Measurements from ENCODE around the gene ADIPOR2.
"Not testable (repeated sequence)": the region's sequence is repeated elsewhere in the genome, so short reads cannot be mapped to it uniquely, and the experiment has no call there.

Gene ADIPOR2

DNA sequence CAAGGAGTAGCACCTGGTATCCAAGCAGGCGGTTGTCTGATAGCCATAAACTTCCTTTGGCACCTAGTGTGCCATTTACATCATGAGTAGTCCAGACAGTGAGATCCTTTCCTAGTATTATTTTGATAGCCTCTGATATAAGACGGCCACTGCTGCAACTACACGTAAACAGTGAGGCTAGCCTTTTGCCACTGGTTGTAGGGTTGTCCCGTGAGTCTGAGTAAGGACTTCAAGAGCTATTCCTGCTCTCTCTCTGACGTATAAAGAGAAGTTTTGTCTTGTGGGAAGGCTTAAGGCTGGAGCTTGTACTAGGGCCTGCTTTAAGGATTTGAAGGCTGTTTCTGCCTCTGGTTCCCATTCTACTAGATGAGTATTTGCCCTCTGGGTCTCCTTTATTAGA lies 21.4 kb downstream of the ADIPOR2 start:
- H3K4me1 ChIP-seq (ENCODE audit: insufficient read depth, poor library complexity, severe bottlenecking) = peaks cover 12% of the 10 kb centered on the region
- not testable (repeated sequence) for H3K27ac ChIP-seq (ENCODE audit: poor library complexity, severe bottlenecking); H3K4me3 ChIP-seq (ENCODE audit: severe bottlenecking); H3K9me3 ChIP-seq (ENCODE audit: severe bottlenecking); H3K27me3 ChIP-seq (ENCODE audit: insufficient read depth, poor library complexity, severe bottlenecking); DNase-seq (ENCODE audit: low spot score); ATAC-seq (ENCODE audit: low read depth)
- peaks cover 12% of the 10 kb centered on the region for H3K36me3 ChIP-seq (ENCODE audit: low read depth)

DNA sequence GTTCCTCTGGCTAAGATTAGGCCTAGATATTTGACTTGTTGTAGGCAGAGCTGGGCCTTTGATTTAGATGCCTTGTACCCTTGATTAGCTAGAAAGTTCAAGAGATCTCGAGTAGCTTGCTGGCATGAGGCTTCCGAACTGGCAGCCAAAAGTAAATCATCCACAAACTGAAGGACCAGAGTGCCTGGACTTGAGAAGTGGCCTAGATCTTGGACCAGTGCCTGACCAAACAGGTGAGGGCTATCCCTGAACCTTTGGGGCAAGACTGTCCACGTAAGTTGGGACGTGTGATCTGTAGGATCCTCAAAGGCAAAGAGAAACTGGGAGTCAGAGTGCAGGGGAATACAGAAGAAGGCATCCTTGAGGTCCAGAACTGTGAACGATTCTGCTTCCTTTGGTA lies 22.0 kb downstream of the ADIPOR2 start:
- not testable (repeated sequence) for H3K9me3 ChIP-seq (ENCODE audit: severe bottlenecking)

DNA sequence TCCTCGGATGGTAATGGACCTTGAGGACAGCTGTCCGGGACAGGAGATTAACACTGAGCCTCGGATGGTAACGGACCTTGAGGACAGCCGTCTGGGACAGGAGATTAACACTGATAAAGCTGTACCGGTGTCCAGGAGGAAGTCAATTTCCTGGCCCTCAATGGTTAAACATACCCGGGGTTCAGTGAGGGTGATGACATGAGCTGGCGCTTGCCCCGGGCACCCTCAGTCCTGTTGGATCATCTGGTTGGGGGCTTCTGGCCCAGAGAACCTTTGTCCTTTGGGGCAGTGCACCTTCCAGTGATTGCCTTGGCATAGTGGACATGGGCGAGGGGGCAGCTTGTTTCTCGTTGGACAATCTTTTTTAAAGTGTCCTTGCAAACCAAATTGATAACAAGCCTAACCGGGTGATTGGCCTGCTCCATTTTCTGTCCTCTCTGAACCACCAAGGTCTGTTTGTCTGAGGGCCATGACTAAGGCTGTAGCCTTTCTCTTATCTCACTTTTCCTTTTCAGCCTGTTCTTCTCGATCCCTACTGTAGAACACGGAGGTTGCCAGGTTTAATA lies 23.0 kb downstream of the ADIPOR2 start:
- H3K4me3 ChIP-seq (ENCODE audit: severe bottlenecking); H3K36me3 ChIP-seq (ENCODE audit: low read depth); DNase-seq (ENCODE audit: low spot score); H3K27me3 ChIP-seq (ENCODE audit: insufficient read depth, poor library complexity, severe bottlenecking); ATAC-seq (ENCODE audit: low read depth); H3K9me3 ChIP-seq (ENCODE audit: severe bottlenecking); H3K27ac ChIP-seq (ENCODE audit: poor library complexity, severe bottlenecking): not testable (repeated sequence)
- H3K4me1 ChIP-seq (ENCODE audit: insufficient read depth, poor library complexity, severe bottlenecking) = peaks cover 12% of the 10 kb centered on the region

More for the DNA sequence above, 22.0 kb downstream of the ADIPOR2 start:
- H3K4me3 ChIP-seq (ENCODE audit: severe bottlenecking); DNase-seq (ENCODE audit: low spot score); ATAC-seq (ENCODE audit: low read depth); H3K27ac ChIP-seq (ENCODE audit: poor library complexity, severe bottlenecking); H3K27me3 ChIP-seq (ENCODE audit: insufficient read depth, poor library complexity, severe bottlenecking); H3K36me3 ChIP-seq (ENCODE audit: low read depth): not testable (repeated sequence)
- H3K4me1 ChIP-seq (ENCODE audit: insufficient read depth, poor library complexity, severe bottlenecking) = peaks cover 12% of the 10 kb centered on the region

DNA sequence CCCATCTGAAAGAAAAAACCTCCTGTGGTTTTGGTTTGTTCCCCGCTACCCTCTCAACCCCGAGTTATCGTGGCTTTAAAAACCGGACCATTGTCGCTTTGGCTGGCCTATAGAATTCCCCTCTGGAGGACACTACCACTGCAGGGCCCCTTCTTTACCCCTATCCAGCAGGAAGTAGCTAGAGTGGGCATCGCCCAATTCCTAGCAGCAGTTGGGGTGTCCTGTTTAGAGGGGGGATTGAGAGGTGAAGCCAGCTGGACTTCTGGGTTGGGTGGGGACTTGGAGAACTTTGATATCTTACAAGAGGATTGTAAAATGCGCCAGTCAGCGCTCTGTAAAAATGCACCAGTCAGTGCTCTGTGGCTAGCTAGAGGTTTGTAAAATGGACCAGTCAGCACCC lies 24.6 kb downstream of the ADIPOR2 start:
- H3K9me3 ChIP-seq (ENCODE audit: severe bottlenecking); H3K36me3 ChIP-seq (ENCODE audit: low read depth): not testable (repeated sequence)

DNA sequence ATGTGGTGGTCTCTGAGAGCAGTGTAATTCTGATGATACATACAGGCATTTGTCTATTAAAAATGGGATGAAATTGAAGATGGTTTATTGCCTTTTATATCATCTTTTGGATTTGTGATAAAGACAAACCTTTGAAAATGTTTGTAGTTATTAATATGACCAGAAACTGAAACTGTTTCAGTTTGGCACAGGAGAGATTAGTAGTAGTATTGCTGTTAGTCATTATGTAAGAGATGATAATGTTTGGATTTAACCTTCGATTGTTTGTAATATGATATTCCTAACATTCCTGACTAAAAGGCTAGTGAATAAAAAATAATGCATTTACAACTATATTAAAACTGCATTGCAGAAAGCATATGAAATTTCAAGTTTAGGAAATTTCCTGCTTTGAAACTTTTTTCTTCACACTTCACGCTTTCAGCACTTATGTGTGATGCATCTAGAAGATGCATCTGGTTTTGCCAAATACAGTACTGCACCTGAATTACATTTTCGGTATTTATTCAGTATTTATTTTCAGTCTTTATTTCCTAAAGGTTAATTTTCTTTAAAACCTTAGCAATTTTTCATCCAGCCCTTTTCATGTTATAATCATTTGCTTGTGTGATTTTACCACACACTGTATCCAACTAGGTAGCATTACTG lies 25.5 kb downstream of the ADIPOR2 start:
- no peak for DNase-seq (ENCODE audit: low spot score)
- H3K36me3 ChIP-seq (ENCODE audit: low read depth) = no peaks in the 10 kb centered on the region; the same call in none of the 2 replicates
- peaks cover 12% of the 10 kb centered on the region for H3K4me1 ChIP-seq (ENCODE audit: insufficient read depth, poor library complexity, severe bottlenecking)
- no peak overlapping the region for H3K27ac ChIP-seq (ENCODE audit: poor library complexity, severe bottlenecking)
- H3K4me3 ChIP-seq (ENCODE audit: severe bottlenecking) = no peak overlapping the region
- TF ChIP-seq, protein P1, sequence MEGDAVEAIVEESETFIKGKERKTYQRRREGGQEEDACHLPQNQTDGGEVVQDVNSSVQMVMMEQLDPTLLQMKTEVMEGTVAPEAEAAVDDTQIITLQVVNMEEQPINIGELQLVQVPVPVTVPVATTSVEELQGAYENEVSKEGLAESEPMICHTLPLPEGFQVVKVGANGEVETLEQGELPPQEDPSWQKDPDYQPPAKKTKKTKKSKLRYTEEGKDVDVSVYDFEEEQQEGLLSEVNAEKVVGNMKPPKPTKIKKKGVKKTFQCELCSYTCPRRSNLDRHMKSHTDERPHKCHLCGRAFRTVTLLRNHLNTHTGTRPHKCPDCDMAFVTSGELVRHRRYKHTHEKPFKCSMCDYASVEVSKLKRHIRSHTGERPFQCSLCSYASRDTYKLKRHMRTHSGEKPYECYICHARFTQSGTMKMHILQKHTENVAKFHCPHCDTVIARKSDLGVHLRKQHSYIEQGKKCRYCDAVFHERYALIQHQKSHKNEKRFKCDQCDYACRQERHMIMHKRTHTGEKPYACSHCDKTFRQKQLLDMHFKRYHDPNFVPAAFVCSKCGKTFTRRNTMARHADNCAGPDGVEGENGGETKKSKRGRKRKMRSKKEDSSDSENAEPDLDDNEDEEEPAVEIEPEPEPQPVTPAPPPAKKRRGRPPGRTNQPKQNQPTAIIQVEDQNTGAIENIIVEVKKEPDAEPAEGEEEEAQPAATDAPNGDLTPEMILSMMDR (IDR thresholded peaks at IDR 0.05; ENCODE audit: poor library complexity, severe bottlenecking) = no peak
- ATAC-seq (ENCODE audit: low read depth) = peak; percentile 44; the same call in 1 of the 3 replicates
- H3K9me3 ChIP-seq (ENCODE audit: severe bottlenecking) = no peaks in the 10 kb centered on the region
- no peaks in the 10 kb centered on the region for H3K27me3 ChIP-seq (ENCODE audit: insufficient read depth, poor library complexity, severe bottlenecking)

More for the DNA sequence above, 24.6 kb downstream of the ADIPOR2 start:
- H3K27ac ChIP-seq (ENCODE audit: poor library complexity, severe bottlenecking); ATAC-seq (ENCODE audit: low read depth); H3K27me3 ChIP-seq (ENCODE audit: insufficient read depth, poor library complexity, severe bottlenecking); DNase-seq (ENCODE audit: low spot score); H3K4me3 ChIP-seq (ENCODE audit: severe bottlenecking): not testable (repeated sequence)
- H3K4me1 ChIP-seq (ENCODE audit: insufficient read depth, poor library complexity, severe bottlenecking) = peaks cover 12% of the 10 kb centered on the region

DNA sequence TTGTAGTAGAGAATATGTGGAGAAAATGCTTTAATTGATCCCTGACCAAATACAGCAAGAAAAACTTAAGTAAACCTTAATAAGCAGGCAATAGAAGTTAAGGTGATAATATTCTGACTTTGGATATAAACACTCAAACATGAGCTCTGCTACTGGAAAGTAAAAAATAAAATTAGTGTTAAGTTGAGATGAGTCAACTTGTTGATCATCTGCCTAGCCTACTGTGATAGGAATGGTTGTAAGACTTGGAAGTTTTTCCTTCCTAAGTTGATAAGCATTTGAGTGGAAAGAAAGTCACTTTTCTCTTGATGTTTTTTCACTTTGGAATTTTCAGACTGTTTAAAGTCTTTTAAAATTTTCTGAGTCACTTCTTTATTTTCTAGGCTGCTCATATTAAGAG lies 26.0 kb downstream of the ADIPOR2 start:
- TF ChIP-seq, protein P1 (IDR thresholded peaks at IDR 0.05; ENCODE audit: poor library complexity, severe bottlenecking) = no peak
- H3K36me3 ChIP-seq (ENCODE audit: low read depth) = no peaks in the 10 kb centered on the region; the same call in none of the 2 replicates
- no peaks in the 10 kb centered on the region for H3K9me3 ChIP-seq (ENCODE audit: severe bottlenecking)
- DNase-seq (ENCODE audit: low spot score) (no peak), ATAC-seq (ENCODE audit: low read depth) (no peak)
- H3K4me1 ChIP-seq (ENCODE audit: insufficient read depth, poor library complexity, severe bottlenecking) = peaks cover 12% of the 10 kb centered on the region
- H3K27me3 ChIP-seq (ENCODE audit: insufficient read depth, poor library complexity, severe bottlenecking) = no peaks in the 10 kb centered on the region
- no peak overlapping the region for H3K27ac ChIP-seq (ENCODE audit: poor library complexity, severe bottlenecking)
- H3K4me3 ChIP-seq (ENCODE audit: severe bottlenecking) = no peak overlapping the region

Data from RWPE2 (cell line).